HEK293 (cell line): ENCODE measurements around the gene GOLGA1.

Experiments
- BCL11B ChIP-seq: fragments of 450-650 bp; formaldehyde crosslinking; IDR thresholded peaks from 2 replicates; pipeline ENCODE4 v1.5.1; 2016; ENCODE audit warnings: low read depth, missing biosample characterization, missing genetic modification characterization
- FEZF1 ChIP-seq: fragments of 450-650 bp; formaldehyde crosslinking; IDR thresholded peaks from 2 replicates; pipeline ENCODE4 v1.5.1; 2016; ENCODE audit warnings: missing biosample characterization, missing genetic modification characterization
- GFI1B ChIP-seq: fragments of 450-650 bp; formaldehyde crosslinking; IDR thresholded peaks from 2 replicates; pipeline ENCODE4 v1.5.1; 2016; ENCODE audit warnings: missing biosample characterization, missing genetic modification characterization
- INSM2 ChIP-seq: fragments of 450-650 bp; formaldehyde crosslinking; IDR thresholded peaks from 2 replicates; pipeline ENCODE4 v1.5.1; 2016; ENCODE audit warnings: missing biosample characterization, missing genetic modification characterization
- KLF16 ChIP-seq: fragments of 450-650 bp; formaldehyde crosslinking; IDR thresholded peaks from 2 replicates; pipeline ENCODE4 v1.5.1; 2017; ENCODE audit warnings: missing biosample characterization, missing genetic modification characterization
- MZF1 ChIP-seq: fragments of 450-650 bp; formaldehyde crosslinking; IDR thresholded peaks from 2 replicates; pipeline ENCODE4 v1.5.1; 2017; ENCODE audit warnings: missing biosample characterization, missing genetic modification characterization, borderline replicate concordance
- WT1 ChIP-seq: fragments of 450-650 bp; formaldehyde crosslinking; IDR thresholded peaks from 2 replicates; pipeline ENCODE4 v1.5.1; 2016; ENCODE audit warnings: missing biosample characterization, missing genetic modification characterization
- ZFP41 ChIP-seq: fragments of 450-650 bp; formaldehyde crosslinking; IDR thresholded peaks from 2 replicates; pipeline ENCODE4 v1.5.1; 2016; ENCODE audit warnings: missing biosample characterization, missing genetic modification characterization, borderline replicate concordance
- ZNF148 ChIP-seq: fragments of 450-650 bp; formaldehyde crosslinking; IDR thresholded peaks from 2 replicates; pipeline ENCODE4 v1.5.0; 2017; ENCODE audit warnings: missing biosample characterization, missing genetic modification characterization, borderline replicate concordance
- ZNF175 ChIP-seq: fragments of 450-650 bp; formaldehyde crosslinking; IDR thresholded peaks from 2 replicates; pipeline ENCODE4 v1.5.1; 2016; ENCODE audit warnings: missing biosample characterization, missing genetic modification characterization
- ZNF202 ChIP-seq: fragments of 450-650 bp; formaldehyde crosslinking; IDR thresholded peaks from 2 replicates; pipeline ENCODE4 v1.5.1; 2016; ENCODE audit warnings: missing biosample characterization, missing genetic modification characterization, borderline replicate concordance
- ZNF239 ChIP-seq: fragments of 450-650 bp; formaldehyde crosslinking; IDR thresholded peaks from 2 replicates; pipeline ENCODE4 v1.5.1; 2016; ENCODE audit warnings: missing biosample characterization, missing genetic modification characterization
- ZNF324 ChIP-seq: fragments of 450-650 bp; formaldehyde crosslinking; IDR thresholded peaks from 2 replicates; pipeline ENCODE4 v1.5.1; 2016; ENCODE audit warnings: missing biosample characterization, missing genetic modification characterization
- ZNF404 ChIP-seq: fragments of 450-650 bp; formaldehyde crosslinking; IDR thresholded peaks from 2 replicates; pipeline ENCODE4 v1.5.1; 2017; ENCODE audit warnings: missing biosample characterization, missing genetic modification characterization
- ZNF518A ChIP-seq: fragments of 450-650 bp; formaldehyde crosslinking; conservative IDR thresholded peaks from 2 replicates; pipeline ENCODE4 v1.5.1; 2016; ENCODE audit warnings: low read depth, missing biosample characterization, missing genetic modification characterization
- ZNF544 ChIP-seq: fragments of 450-650 bp; formaldehyde crosslinking; IDR thresholded peaks from 2 replicates; pipeline ENCODE4 v1.5.0; 2017; ENCODE audit warnings: missing biosample characterization, missing genetic modification characterization
- ZNF610 ChIP-seq: fragments of 450-650 bp; formaldehyde crosslinking; IDR thresholded peaks from 2 replicates; pipeline ENCODE4 v1.5.1; 2016; ENCODE audit warnings: missing biosample characterization, missing genetic modification characterization, borderline replicate concordance
- ZNF626 ChIP-seq: fragments of 450-650 bp; sonication (Bioruptor Pico); formaldehyde crosslinking; IDR thresholded peaks from 2 replicates; pipeline ENCODE4 v1.5.1; 2018; ENCODE audit warnings: missing biosample characterization, missing genetic modification characterization, inconsistent platforms
- ZNF747 ChIP-seq: fragments of 450-650 bp; formaldehyde crosslinking; IDR thresholded peaks from 2 replicates; pipeline ENCODE4 v1.5.1; 2016; ENCODE audit warnings: missing biosample characterization, missing genetic modification characterization
- ZXDB ChIP-seq: fragments of 450-650 bp; formaldehyde crosslinking; IDR thresholded peaks from 2 replicates; pipeline ENCODE4 v1.5.1; 2016; ENCODE audit warnings: missing biosample characterization, missing genetic modification characterization
- TF ChIP-seq, protein P1 (sequence below): fragments of 450-650 bp; formaldehyde crosslinking; IDR thresholded peaks from 2 replicates; pipeline ENCODE4 v1.5.1; 2016; ENCODE audit warnings: missing biosample characterization, missing genetic modification characterization
- TF ChIP-seq, protein P2 (sequence below): fragments of 450-650 bp; formaldehyde crosslinking; IDR thresholded peaks from 2 replicates; pipeline ENCODE4 v1.5.1; 2016; ENCODE audit warnings: missing biosample characterization, missing genetic modification characterization
- TF ChIP-seq, protein P3 (sequence below): fragments of 450-650 bp; formaldehyde crosslinking; IDR thresholded peaks from 2 replicates; pipeline ENCODE4 v1.5.1; 2016; ENCODE audit warnings: missing biosample characterization, missing genetic modification characterization

GOLGA1 gene

GRCh38 chr9:124868511-124869465 is 72.1 kb downstream of the GOLGA1 start (continued):
- no peak for TF ChIP-seq ZFP41 (tag by site-specific recombination)
- TF ChIP-seq MZF1 (tag by site-specific recombination), result no peak
- TF ChIP-seq BCL11B (tag by site-specific recombination), result no peak
- TF ChIP-seq ZNF239 (tag by site-specific recombination), result no peak
- TF ChIP-seq KLF16 (tag by site-specific recombination), result no peak
- no peak for TF ChIP-seq ZNF610 (tag by site-specific recombination)
- no peak; the same call in 1 of the 2 replicates for TF ChIP-seq ZNF518A (tag by site-specific recombination)
- no peak for TF ChIP-seq ZNF747 (tag by site-specific recombination)
- TF ChIP-seq ZNF148 (tag by site-specific recombination), result no peak
- TF ChIP-seq ZXDB (tag by site-specific recombination), result 0 out of 2 replicates have a peak, but pooled peaks have one; percentile 39
- TF ChIP-seq, protein P1, sequence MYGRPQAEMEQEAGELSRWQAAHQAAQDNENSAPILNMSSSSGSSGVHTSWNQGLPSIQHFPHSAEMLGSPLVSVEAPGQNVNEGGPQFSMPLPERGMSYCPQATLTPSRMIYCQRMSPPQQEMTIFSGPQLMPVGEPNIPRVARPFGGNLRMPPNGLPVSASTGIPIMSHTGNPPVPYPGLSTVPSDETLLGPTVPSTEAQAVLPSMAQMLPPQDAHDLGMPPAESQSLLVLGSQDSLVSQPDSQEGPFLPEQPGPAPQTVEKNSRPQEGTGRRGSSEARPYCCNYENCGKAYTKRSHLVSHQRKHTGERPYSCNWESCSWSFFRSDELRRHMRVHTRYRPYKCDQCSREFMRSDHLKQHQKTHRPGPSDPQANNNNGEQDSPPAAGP (tag by site-specific recombination), result no peak
- no peak for TF ChIP-seq WT1
- TF ChIP-seq ZNF175 (tag by site-specific recombination), result no peak
- TF ChIP-seq ZNF404 (tag by site-specific recombination), result no peak
- no peak for TF ChIP-seq GFI1B
- TF ChIP-seq FEZF1 (tag by site-specific recombination), result no peak
- no peak for TF ChIP-seq ZNF626 (tag by site-specific recombination)
- TF ChIP-seq, protein P2, sequence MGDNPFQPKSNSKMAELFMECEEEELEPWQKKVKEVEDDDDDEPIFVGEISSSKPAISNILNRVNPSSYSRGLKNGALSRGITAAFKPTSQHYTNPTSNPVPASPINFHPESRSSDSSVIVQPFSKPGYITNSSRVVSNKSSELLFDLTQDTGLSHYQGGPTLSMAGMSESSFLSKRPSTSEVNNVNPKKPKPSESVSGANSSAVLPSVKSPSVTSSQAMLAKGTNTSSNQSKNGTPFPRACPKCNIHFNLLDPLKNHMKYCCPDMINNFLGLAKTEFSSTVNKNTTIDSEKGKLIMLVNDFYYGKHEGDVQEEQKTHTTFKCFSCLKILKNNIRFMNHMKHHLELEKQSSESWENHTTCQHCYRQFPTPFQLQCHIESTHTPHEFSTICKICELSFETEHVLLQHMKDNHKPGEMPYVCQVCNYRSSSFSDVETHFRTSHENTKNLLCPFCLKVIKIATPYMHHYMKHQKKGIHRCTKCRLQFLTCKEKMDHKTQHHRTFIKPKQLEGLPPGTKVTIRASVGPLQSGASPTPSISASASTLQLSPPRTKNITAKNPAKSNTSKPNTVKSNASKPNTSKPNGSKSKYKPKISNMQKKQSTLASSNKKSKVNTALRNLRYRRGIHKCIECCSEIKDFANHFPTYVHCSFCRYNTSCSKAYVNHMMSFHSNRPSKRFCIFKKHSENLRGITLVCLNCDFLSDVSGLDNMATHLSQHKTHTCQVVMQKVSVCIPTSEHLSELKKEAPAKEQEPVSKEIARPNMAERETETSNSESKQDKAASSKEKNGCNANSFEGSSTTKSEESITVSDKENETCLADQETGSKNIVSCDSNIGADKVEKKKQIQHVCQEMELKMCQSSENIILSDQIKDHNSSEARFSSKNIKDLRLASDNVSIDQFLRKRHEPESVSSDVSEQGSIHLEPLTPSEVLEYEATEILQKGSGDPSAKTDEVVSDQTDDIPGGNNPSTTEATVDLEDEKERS (tag by site-specific recombination), result no peak
- TF ChIP-seq, protein P3, sequence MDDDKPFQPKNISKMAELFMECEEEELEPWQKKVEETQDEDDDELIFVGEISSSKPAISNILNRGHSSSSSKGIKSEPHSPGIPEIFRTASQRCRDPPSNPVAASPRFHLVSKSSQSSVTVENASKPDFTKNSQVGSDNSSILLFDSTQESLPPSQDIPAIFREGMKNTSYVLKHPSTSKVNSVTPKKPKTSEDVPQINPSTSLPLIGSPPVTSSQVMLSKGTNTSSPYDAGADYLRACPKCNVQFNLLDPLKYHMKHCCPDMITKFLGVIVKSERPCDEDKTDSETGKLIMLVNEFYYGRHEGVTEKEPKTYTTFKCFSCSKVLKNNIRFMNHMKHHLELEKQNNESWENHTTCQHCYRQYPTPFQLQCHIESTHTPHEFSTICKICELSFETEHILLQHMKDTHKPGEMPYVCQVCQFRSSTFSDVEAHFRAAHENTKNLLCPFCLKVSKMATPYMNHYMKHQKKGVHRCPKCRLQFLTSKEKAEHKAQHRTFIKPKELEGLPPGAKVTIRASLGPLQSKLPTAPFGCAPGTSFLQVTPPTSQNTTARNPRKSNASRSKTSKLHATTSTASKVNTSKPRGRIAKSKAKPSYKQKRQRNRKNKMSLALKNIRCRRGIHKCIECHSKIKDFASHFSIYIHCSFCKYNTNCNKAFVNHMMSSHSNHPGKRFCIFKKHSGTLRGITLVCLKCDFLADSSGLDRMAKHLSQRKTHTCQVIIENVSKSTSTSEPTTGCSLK (tag by site-specific recombination), result no peak
- TF ChIP-seq INSM2, result no peak
- no peak for TF ChIP-seq ZNF202 (tag by site-specific recombination)
- TF ChIP-seq ZNF324 (tag by site-specific recombination), result no peak
- TF ChIP-seq ZNF544 (tag by site-specific recombination), result no peak
